BE2C (cell line): ENCODE data around the gene ZNF507.
"Not testable (repeated sequence)": the region's sequence is repeated elsewhere in the genome, so short reads cannot be mapped to it uniquely, and the experiment has no call there.

Experiments used
- DNase-seq: peaks from one replicate; pipeline ENCODE4 v3.0.0-alpha.2; 2020
- H3K27me3 ChIP-seq: fragments of 250-450 bp; sonication (Bioruptor Pico); 2 replicates; pipeline ENCODE4 v1.5.1; 2020; ENCODE audit warnings: mild to moderate bottlenecking
- H3K36me3 ChIP-seq: fragments of 250-450 bp; sonication (Bioruptor Pico); 2 replicates; pipeline ENCODE4 v1.5.1; 2020; ENCODE audit warnings: mild to moderate bottlenecking
- H3K4me1 ChIP-seq: fragments of 250-450 bp; sonication (Bioruptor Pico); 2 replicates; pipeline ENCODE4 v1.5.1; 2020
- H3K4me3 ChIP-seq: 2 replicates; pipeline ENCODE4 v1.5.1; 2011; ENCODE audit warnings: low read depth, low read length
- H3K9me3 ChIP-seq: fragments of 250-450 bp; sonication (Bioruptor Pico); 2 replicates; pipeline ENCODE4 v1.5.1; 2020
- CTCF ChIP-seq: IDR thresholded peaks from 2 replicates; pipeline ENCODE4 v1.5.1; 2012; ENCODE audit warnings: mild to moderate bottlenecking, low read depth, low read length

The ZNF507 gene

DNA sequence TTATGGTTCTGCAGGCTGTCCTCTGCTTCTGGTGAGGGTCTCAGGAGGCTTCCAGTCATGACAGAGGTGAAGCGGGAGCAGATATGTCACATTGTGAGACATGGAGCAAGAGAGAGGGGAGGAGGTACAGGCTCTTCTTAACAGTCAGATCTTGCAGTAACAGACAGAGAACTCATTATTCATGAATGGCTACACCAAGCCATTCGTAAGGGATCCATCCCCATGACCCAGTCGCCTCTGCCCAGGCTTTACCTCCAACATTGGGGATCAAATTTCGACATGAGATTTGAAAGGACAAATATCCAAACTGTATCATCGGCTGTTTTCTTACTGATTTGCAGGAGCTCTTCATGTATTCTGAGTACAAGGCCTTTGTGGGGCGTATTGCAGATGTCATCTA lies 21.7 kb downstream of the ZNF507 start:
- H3K4me3 ChIP-seq: no peak overlapping the region
- H3K9me3 ChIP-seq: no peaks in the 10 kb centered on the region
- DNase-seq: no peak
- H3K27me3 ChIP-seq: no peaks in the 10 kb centered on the region
- peaks cover 40% of the 10 kb centered on the region for H3K36me3 ChIP-seq
- H3K4me1 ChIP-seq: no peaks in the 10 kb centered on the region
- TF ChIP-seq CTCF: no peak

GRCh38 chr19:32367948-32368536 lies 22.6 kb downstream of the ZNF507 start:
- no peak for TF ChIP-seq CTCF
- no peaks in the 10 kb centered on the region for H3K9me3 ChIP-seq
- DNase-seq: no peak
- H3K36me3 ChIP-seq: peaks cover 44% of the 10 kb centered on the region
- no peaks in the 10 kb centered on the region for H3K4me1 ChIP-seq
- H3K27me3 ChIP-seq: no peaks in the 10 kb centered on the region
- no peak overlapping the region for H3K4me3 ChIP-seq

- Histone ChIP-seq H3K4me1 (no peaks in the 10 kb centered on the region), H3K9me3 (no peaks in the 10 kb centered on the region), H3K27me3 (no peaks in the 10 kb centered on the region), H3K36me3 (peaks cover 39% of the 10 kb centered on the region), H3K4me3 (no peak overlapping the region)
- no peak for DNase-seq
- TF ChIP-seq CTCF: no peak
Observed at GRCh38 chr19:32368787-32369186, 23.4 kb downstream of the ZNF507 start.

GRCh38 chr19:32372726-32373517 lies 27.5 kb downstream of the ZNF507 start:
- H3K36me3 ChIP-seq: peaks cover 18% of the 10 kb centered on the region
- no peak for TF ChIP-seq CTCF
- H3K4me3 ChIP-seq: no peak overlapping the region
- H3K27me3 ChIP-seq: no peaks in the 10 kb centered on the region
- H3K9me3 ChIP-seq: no peaks in the 10 kb centered on the region
- H3K4me1 ChIP-seq: no peaks in the 10 kb centered on the region
- DNase-seq: no peak

DNA sequence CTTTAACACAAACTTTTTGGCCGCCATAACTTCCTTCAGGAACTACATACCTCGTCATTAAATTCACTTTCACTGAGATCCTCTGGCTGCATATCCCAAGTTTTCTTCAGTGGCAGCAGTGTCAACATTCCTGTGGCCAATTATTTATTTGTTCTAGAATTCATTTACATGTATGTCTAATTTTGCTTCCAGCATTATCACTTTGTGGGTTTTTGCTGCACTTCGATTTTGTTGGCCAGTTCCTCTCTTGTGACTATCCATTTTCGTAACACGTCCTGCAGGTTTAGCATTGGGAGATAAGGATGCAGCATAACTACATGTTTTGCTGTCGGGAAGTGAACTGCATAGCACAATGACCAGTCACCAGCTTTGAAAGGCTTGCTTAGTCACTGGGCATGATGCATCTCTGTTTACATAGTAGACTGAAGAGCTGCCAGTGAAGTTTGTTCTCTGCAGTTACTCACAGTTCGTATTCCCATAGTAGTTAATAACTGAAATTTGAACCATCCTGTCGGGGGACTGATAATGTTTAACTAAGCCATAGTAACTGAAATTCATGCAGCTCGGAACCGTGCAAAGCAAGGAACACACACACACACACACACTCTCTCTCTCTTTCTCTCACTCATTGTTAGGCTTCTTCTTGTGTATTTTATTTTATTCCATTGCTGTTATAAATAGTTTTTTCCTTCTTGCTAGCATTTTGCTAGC lies 28.3 kb downstream of the ZNF507 start:
- peaks cover 15% of the 10 kb centered on the region for H3K36me3 ChIP-seq
- H3K4me3 ChIP-seq: no peak overlapping the region

GRCh38 chr19:32374362-32374761 lies 29.0 kb downstream of the ZNF507 start:
- H3K4me1 ChIP-seq, H3K9me3 ChIP-seq, H3K4me3 ChIP-seq, DNase-seq, H3K27me3 ChIP-seq: not testable (repeated sequence)
- peaks cover 15% of the 10 kb centered on the region for H3K36me3 ChIP-seq

More for the DNA sequence above, 28.3 kb downstream of the ZNF507 start:
- DNase-seq: no peak
- no peaks in the 10 kb centered on the region for H3K27me3 ChIP-seq
- H3K4me1 ChIP-seq: no peaks in the 10 kb centered on the region
- no peaks in the 10 kb centered on the region for H3K9me3 ChIP-seq
- no peak for TF ChIP-seq CTCF
